Measurements from ENCODE around the gene ZNHIT3. TPM values are rescaled to one million over a fixed set of nuclear protein-coding genes. Genes with fewer than 3 reads are reported as not detected.

The ZNHIT3 gene
- polyA plus RNA-seq, 2 of the 4 experiments (the other 2 are of a cell fraction), result 117 to 166 TPM

DNA sequence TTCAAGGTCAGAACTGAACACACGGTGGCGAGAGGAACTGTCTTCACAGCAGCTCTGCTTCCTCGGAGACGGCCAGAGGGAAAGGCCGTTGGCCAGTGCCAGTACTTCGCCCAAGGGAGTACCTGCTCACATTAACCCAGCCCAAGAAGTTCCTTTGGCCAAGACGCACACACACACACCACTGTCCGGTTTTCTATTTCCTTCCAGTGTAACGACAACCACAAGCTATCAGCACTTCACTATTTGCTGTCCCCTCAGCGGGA lies 57.5 kb downstream of the ZNHIT3 start:
- WGBS (ENCODE audit: missing lambda C conversion rate), result 6% methylated on average over 9 of the region's 10 CpGs
- TF ChIP-seq MYC (IDR thresholded peaks at IDR 0.05; ENCODE audit: borderline replicate concordance, low read length) (no peak), FOSB (CRISPR knock-in tag; IDR thresholded peaks at IDR 0.05) (no peak)
- TF ChIP-seq, protein P1, sequence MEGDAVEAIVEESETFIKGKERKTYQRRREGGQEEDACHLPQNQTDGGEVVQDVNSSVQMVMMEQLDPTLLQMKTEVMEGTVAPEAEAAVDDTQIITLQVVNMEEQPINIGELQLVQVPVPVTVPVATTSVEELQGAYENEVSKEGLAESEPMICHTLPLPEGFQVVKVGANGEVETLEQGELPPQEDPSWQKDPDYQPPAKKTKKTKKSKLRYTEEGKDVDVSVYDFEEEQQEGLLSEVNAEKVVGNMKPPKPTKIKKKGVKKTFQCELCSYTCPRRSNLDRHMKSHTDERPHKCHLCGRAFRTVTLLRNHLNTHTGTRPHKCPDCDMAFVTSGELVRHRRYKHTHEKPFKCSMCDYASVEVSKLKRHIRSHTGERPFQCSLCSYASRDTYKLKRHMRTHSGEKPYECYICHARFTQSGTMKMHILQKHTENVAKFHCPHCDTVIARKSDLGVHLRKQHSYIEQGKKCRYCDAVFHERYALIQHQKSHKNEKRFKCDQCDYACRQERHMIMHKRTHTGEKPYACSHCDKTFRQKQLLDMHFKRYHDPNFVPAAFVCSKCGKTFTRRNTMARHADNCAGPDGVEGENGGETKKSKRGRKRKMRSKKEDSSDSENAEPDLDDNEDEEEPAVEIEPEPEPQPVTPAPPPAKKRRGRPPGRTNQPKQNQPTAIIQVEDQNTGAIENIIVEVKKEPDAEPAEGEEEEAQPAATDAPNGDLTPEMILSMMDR (IDR thresholded peaks at IDR 0.05), result 0 out of 3 replicates have a peak, but pooled peaks have one; percentile 10
- TF ChIP-seq, protein P2, sequence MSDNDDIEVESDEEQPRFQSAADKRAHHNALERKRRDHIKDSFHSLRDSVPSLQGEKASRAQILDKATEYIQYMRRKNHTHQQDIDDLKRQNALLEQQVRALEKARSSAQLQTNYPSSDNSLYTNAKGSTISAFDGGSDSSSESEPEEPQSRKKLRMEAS (IDR thresholded peaks at IDR 0.05), result 0 out of 2 replicates have a peak, but pooled peaks have one; percentile 3
- TF ChIP-seq, protein P3, sequence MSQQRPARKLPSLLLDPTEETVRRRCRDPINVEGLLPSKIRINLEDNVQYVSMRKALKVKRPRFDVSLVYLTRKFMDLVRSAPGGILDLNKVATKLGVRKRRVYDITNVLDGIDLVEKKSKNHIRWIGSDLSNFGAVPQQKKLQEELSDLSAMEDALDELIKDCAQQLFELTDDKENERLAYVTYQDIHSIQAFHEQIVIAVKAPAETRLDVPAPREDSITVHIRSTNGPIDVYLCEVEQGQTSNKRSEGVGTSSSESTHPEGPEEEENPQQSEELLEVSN (IDR thresholded peaks at IDR 0.05; ENCODE audit: borderline replicate concordance, low read depth), result no peak
- DNase-seq (ENCODE audit: low read depth in 1 of 2, low spot score in 1 of 2), result peak; percentile 46 to 72
- Histone ChIP-seq H3K4me3 (peak overlapping the region; percentile 81), H3K4me1 (peaks cover 28% of the 10 kb centered on the region), H3K9me3 (no peaks in the 10 kb centered on the region), H3K4me2 (peak overlapping the region; percentile 85), H3K27ac (peak overlapping the region; percentile 96 to 97)
- POLR2A ChIA-PET, result interaction anchor here (1.9 to 4.0 kb wide), 3 partner anchors 9 to 58 kb away, joined by 5 to 81 read pairs (median 35); partner anchors contain the start of genes MRM1, MYO19 and PIGW
- FAIRE-seq, result no peak
- CTCF ChIA-PET, result interaction anchor here (0.8 to 4.0 kb wide), 8 partner anchors 9 to 61 kb away, joined by 3 to 19 read pairs (median 3); partner anchors contain the start of genes DHRS11, MRM1, MYO19 and PIGW
- peak; percentile 32 to 40 for ATAC-seq

DNA sequence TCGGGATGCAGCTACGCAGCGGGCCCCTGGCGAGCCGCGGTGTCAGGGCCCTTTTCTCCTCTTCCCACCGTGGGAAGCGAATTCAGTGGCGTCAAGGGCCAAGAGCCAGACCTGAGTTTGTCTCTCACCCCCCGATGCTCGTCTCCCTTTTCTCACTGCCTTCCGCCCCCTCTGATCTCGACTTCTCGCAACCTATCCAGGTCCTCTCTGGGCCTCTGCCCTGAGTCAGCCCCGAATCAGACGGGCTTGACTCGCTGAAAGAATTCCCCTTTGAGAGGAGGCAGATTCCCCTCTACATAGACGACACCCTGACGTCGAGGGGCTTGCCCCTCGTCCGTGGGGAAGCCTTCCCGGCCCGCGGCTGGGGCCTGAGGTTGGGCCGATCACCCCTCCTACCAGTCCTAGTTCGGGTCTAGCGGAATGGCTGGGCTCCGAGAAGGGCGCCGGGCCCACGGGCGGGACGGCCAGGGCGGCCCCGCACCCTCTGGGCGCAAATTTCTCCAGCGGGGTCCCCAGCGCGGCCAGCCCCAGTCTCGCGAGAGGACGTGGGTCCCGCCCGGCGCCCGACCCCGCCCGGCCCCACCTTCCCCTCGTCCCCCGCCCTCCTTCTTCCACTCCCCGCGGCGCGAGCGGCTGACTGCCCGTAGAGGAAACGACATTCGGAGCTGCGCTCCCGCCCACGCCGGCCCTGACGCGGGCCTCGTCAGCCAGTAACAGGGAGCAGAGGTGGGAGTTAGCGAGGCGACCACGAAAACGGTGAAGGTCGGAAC lies 58.0 kb downstream of the ZNHIT3 start, which contains the start of gene GGNBP2:
Gene GGNBP2 (plus strand): TSS at position 613 of the 770 bp plus-strand sequence. CDS start 806 bp downstream, outside the sequence.
- Histone ChIP-seq H3K4me3 (peak within 1 kb of the TSS; percentile 81), H3K4me1 (peaks cover 28% of the 10 kb centered on the region), H3K9me3 (no peaks in the 10 kb centered on the region), H3K4me2 (peak within 1 kb of the TSS; percentile 92), H3K27ac (peak within 1 kb of the TSS; percentile 96 to 97)
- ChIA-PET POLR2A (interaction anchor here (0.6 to 4.0 kb wide), 11 partner anchors 9 to 1011 kb away, joined by 3 to 81 read pairs (median 4); partner anchors contain the start of genes MRM1, MYO19 and PIGW), CTCF (interaction anchor here (0.8 to 4.0 kb wide), 10 partner anchors 10 to 61 kb away, joined by 3 to 19 read pairs (median 3); partner anchors contain the start of genes DHRS11, MRM1, MYO19 and PIGW)
- peak; percentile 85 to 94 for DNase-seq (ENCODE audit: low read depth in 1 of 2, low spot score in 1 of 2)
- no peak for FAIRE-seq
- peak; percentile 80 to 85 for ATAC-seq
- WGBS (ENCODE audit: missing lambda C conversion rate), result 2% methylated on average over 56 of the region's 71 CpGs
- TF ChIP-seq JUN (IDR thresholded peaks at IDR 0.05) (peak; percentile 78 to 80; a peak in 4 of 5 replicates), ZSCAN20 (CRISPR knock-in tag; IDR thresholded peaks at IDR 0.05) (no peak), HOXB5 (CRISPR knock-in tag; IDR thresholded peaks at IDR 0.05) (no peak), TP53 (CRISPR knock-in tag; IDR thresholded peaks at IDR 0.05) (no peak; the same call in none of the 2 replicates), SREBF2 (IDR thresholded peaks at IDR 0.05) (no peak), CHD2 (IDR thresholded peaks at IDR 0.05; ENCODE audit: low read length, partially characterized antibody) (peak; percentile 92), EP300 (IDR thresholded peaks at IDR 0.05) (no peak), ZNF302 (CRISPR knock-in tag; IDR thresholded peaks at IDR 0.05) (no peak), CBX2 (IDR thresholded peaks at IDR 0.05; ENCODE audit: borderline replicate concordance, low read depth) (no peak), RNF2 (IDR thresholded peaks at IDR 0.05; ENCODE audit: borderline replicate concordance, low read depth) (no peak), NFE2L2 (conservative IDR thresholded peaks at IDR 0.05; ENCODE audit: low read length) (no peak), GATA3 (IDR thresholded peaks at IDR 0.05; ENCODE audit: borderline replicate concordance) (no peak; the same call in 1 of the 2 replicates), RFX5 (IDR thresholded peaks at IDR 0.05) (no peak), ZFP36 (IDR thresholded peaks at IDR 0.05; ENCODE audit: borderline replicate concordance, partially characterized antibody) (no peak), HEYL (CRISPR knock-in tag; IDR thresholded peaks at IDR 0.05) (no peak), MAZ (IDR thresholded peaks at IDR 0.05; ENCODE audit: borderline replicate concordance, low read depth, low read length) (peak; percentile 87; the same call in 1 of the 2 replicates)
- TF ChIP-seq, protein P4, sequence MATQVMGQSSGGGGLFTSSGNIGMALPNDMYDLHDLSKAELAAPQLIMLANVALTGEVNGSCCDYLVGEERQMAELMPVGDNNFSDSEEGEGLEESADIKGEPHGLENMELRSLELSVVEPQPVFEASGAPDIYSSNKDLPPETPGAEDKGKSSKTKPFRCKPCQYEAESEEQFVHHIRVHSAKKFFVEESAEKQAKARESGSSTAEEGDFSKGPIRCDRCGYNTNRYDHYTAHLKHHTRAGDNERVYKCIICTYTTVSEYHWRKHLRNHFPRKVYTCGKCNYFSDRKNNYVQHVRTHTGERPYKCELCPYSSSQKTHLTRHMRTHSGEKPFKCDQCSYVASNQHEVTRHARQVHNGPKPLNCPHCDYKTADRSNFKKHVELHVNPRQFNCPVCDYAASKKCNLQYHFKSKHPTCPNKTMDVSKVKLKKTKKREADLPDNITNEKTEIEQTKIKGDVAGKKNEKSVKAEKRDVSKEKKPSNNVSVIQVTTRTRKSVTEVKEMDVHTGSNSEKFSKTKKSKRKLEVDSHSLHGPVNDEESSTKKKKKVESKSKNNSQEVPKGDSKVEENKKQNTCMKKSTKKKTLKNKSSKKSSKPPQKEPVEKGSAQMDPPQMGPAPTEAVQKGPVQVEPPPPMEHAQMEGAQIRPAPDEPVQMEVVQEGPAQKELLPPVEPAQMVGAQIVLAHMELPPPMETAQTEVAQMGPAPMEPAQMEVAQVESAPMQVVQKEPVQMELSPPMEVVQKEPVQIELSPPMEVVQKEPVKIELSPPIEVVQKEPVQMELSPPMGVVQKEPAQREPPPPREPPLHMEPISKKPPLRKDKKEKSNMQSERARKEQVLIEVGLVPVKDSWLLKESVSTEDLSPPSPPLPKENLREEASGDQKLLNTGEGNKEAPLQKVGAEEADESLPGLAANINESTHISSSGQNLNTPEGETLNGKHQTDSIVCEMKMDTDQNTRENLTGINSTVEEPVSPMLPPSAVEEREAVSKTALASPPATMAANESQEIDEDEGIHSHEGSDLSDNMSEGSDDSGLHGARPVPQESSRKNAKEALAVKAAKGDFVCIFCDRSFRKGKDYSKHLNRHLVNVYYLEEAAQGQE (IDR thresholded peaks at IDR 0.05), result peak; percentile 92
- TF ChIP-seq, protein P5, sequence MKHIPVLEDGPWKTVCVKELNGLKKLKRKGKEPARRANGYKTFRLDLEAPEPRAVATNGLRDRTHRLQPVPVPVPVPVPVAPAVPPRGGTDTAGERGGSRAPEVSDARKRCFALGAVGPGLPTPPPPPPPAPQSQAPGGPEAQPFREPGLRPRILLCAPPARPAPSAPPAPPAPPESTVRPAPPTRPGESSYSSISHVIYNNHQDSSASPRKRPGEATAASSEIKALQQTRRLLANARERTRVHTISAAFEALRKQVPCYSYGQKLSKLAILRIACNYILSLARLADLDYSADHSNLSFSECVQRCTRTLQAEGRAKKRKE (CRISPR knock-in tag; IDR thresholded peaks at IDR 0.05; ENCODE audit: low read depth), result 0 out of 2 replicates have a peak, but pooled peaks have one; percentile 34
- TF ChIP-seq, protein P6, sequence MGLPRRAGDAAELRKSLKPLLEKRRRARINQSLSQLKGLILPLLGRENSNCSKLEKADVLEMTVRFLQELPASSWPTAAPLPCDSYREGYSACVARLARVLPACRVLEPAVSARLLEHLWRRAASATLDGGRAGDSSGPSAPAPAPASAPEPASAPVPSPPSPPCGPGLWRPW (IDR thresholded peaks at IDR 0.05), result no peak
- TF ChIP-seq, protein P2 (IDR thresholded peaks at IDR 0.05), result peak; percentile 57
- TF ChIP-seq, protein P1 (IDR thresholded peaks at IDR 0.05), result no peak
